ENCODE measurements around the gene ZNF576.
"Not testable (repeated sequence)": the region's sequence is repeated elsewhere in the genome, so short reads cannot be mapped to it uniquely, and the experiment has no call there.

Gene ZNF576, protein sequence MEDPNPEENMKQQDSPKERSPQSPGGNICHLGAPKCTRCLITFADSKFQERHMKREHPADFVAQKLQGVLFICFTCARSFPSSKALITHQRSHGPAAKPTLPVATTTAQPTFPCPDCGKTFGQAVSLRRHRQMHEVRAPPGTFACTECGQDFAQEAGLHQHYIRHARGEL

DNA sequence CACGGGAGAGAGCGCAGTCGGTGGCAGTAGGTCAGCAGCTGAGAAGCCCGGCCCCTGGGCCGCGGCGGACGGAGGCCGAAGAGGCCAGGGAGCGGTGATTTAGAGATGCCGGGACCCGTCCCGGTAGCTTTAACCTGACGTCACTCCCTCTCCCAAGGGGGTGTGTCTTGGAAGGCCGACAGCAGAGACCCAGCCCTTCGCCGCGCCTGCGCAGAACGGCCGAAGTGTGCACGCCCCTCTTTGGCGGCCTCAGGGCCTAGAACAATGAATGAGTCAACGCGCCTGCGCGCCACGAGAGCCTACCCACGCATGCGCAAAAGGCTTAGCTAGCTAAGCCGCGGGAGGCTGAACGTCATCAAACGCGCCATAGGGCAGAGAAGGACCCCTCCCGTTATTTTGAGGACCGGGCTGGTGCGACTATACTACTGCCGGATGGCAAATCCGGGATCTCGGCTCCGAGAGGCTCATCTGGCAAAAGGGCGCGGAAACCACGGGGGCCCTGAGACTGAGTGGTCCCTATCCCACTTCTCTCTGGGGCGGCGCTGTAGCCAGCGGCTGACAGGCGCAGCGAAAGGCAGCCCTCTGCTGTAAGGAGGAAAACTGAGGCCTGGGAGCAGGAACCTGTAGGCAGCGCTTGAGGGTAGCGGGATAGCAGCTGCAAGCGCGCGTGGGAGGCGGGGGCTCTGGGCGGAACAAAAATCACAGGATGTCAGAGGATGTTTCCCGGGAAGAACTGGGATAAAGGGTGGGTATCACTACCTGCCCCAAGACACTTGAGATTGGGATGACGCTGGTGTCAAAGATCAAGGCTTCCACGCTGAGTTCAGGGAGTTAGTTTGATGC is at the start of gene ZNF576, which contains the start of gene IRGQ:
Gene ZNF576 (plus strand): TSS at position 597 of the 843 bp plus-strand sequence. CDS start 514 bp downstream, outside the sequence.
Gene IRGQ (minus strand): TSS at position 136 of the 843 bp plus-strand sequence. CDS start 796 bp downstream, outside the sequence.
- peak; percentile 100 for DNase-seq (ENCODE audit: low read depth in 2 of 2)

GRCh38 chr19:43547926-43548325 is 48.5 kb upstream of the ZNF576 start:
- not testable (repeated sequence) for DNase-seq (ENCODE audit: low read depth in 2 of 2)

DNA sequence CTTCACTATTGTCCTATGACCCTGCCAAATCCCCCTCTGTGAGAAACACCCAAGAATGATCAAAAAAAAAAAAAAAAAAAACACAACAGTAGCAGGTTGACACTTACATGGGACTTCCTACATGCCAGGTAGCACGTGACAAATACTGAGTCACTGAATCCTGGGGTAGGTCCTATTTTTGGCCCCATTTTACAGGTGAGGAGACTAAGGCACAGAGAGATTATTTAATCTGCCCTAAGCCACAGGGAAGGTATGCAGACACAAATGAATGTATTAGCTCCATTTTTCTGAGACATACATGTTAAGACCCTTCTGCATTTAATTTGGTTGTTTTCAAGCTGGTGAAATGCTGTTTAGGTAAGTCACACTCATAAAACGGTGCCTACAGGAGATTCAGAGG is 47.7 kb upstream of the ZNF576 start:
- no peak for DNase-seq (ENCODE audit: low read depth in 2 of 2)

- DNase-seq (ENCODE audit: low read depth in 2 of 2), result no peak
Measured at GRCh38 chr19:43551399-43552197, 44.8 kb upstream of the ZNF576 start.

GRCh38 chr19:43552198-43552450 is 44.3 kb upstream of the ZNF576 start:
- DNase-seq (ENCODE audit: low read depth in 2 of 2), result no peak

DNA sequence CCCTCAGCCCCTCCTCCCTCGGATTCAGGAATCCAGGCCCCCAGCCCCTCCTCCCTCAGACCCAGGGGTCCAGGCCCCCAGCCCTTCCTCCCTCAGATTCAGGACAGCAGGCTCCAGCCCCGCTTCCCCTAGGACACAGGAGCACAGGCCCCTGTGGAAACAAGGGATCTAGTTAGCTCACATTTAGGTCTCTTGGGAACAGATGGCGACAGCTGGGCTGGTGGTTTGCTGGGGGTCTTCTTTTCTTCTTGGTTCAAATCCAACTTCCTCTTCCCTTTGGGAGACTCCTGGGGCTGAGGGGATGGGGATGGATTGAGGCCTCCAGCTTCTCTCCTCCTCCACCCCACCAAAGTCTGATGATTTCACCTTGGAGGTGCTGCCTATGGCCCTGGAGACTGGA is 43.8 kb upstream of the ZNF576 start:
- no peak for DNase-seq (ENCODE audit: low read depth in 2 of 2)

DNA sequence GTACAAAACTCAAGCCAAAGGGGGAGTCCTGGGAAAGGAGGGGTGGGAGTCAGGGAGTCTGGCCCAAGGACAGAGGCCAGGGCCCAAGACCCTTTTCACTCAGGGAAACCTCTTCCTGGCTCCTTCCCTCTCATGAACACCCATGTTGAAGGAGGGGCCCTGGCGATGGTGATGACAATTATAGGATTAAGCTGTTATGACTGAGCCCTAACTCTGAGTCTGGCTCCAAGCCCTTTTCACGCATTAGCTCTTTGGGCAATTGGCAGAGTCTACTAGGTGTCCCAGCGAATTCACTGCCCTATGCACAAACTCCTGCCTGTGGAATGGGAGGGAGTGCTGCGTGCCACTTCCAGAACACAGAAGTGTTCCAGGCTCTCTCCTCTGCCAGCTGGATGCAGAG is 42.7 kb upstream of the ZNF576 start:
- no peak for DNase-seq (ENCODE audit: low read depth in 2 of 2)

- no peak for DNase-seq (ENCODE audit: low read depth in 2 of 2)
Measured at GRCh38 chr19:43554317-43554895, 42.0 kb upstream of the ZNF576 start.

DNA sequence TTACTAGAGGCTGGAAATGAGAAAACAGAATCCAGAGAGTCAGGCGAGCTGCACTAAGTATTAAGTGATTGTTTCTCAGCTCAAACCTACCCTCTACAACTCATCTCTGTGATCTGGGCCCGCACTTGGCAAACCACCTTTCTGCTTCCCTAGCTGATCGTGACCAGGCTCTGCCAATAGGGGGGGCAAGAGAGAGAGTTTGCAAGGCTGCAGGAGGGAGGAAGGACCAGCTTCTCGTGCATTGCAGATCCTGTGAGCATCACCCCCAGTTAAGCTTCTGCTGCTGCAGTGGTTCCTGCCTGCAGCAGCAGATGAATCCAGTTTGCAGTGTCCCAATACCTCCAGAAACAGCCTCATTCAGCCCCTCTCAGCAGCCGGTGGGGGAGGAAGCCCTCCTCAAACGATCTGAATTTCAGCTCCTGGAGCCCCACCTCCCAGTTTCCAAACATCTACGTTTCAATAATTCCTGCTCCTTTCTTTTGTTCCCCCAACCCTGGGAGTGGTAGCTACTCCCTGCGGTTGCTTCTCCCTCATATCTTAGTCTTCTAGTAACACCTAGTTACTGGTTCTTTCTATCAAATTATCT is 41.1 kb upstream of the ZNF576 start:
- peak; percentile 64 to 81 for DNase-seq (ENCODE audit: low read depth in 2 of 2)

DNA sequence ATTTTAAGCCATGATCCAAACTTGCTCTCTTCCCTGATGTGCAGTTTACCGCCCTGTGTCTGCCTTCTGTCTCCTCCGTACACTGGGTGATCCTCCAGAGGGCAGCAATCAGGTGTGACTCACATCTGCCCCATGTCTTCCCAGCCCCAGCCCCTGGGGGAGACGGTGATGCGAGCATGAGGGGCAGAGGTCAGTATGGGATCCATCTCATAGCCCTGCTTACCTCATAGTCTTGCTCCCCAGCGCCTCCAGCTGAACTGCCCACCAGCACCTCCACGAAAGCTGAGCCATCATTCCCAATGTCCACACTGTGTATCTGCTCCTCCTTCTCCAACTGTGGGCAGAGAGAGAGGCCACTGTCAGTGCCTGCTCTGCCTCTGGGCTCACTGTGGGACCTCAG is 35.7 kb upstream of the ZNF576 start:
- DNase-seq (ENCODE audit: low read depth in 2 of 2), result no peak

- DNase-seq (ENCODE audit: low read depth in 2 of 2), result no peak
Measured at GRCh38 chr19:43561139-43561970, 35.0 kb upstream of the ZNF576 start.

- DNase-seq (ENCODE audit: low read depth in 2 of 2), result no peak
Measured at GRCh38 chr19:43562226-43562697, 34.1 kb upstream of the ZNF576 start.

DNA sequence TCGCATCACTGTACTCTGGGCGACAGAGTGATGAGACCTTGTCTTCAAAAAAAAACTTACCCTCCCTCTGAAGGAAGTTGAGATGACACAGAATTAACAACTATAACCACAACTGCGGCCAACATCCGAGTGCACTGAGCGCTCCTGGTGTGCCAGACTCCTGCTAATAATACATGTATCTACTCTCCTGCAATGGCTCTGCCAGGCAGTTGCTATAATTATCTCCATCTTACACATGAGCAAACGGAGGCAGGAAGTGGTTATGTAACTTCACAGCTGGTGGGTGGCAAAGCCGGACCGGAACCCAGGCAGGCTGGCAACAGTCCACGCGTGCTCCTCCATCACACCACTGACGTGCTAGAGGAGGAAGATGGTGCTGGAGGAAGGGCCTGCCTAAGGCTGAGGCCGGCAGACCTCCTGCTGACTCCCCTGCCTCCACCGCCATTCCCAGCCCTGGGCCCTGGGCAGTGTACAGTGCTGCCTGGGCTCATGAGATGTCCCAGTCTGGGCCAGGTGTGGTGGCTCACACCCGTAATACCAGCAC is 33.6 kb upstream of the ZNF576 start:
- DNase-seq (ENCODE audit: low read depth in 2 of 2), result peak; percentile 37 to 46

GRCh38 chr19:43563816-43564457 is 32.5 kb upstream of the ZNF576 start:
- no peak for DNase-seq (ENCODE audit: low read depth in 2 of 2)

DNA sequence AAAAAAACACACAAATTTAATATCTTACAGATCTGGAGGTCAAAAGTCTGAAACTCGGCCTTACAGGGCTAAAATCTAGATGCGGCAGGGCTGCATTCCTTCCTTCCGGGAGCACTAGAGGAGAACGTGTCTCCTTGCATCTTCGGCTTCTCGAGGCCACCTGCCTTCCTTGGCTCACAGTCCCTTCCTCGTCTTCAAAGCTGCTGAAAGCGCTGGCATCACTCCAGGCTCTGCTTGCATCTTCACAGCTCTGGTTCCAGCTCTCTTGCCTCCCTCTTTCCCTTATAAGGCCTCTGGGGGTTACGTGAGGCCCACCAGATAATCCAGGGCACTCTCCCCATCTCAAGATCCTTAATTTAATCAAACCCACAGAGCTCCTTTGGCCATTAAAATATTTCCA is 31.6 kb upstream of the ZNF576 start:
- DNase-seq (ENCODE audit: low read depth in 2 of 2), result no peak

- no peak for DNase-seq (ENCODE audit: low read depth in 2 of 2)
Measured at GRCh38 chr19:43569657-43570056, 26.7 kb upstream of the ZNF576 start.

DNA sequence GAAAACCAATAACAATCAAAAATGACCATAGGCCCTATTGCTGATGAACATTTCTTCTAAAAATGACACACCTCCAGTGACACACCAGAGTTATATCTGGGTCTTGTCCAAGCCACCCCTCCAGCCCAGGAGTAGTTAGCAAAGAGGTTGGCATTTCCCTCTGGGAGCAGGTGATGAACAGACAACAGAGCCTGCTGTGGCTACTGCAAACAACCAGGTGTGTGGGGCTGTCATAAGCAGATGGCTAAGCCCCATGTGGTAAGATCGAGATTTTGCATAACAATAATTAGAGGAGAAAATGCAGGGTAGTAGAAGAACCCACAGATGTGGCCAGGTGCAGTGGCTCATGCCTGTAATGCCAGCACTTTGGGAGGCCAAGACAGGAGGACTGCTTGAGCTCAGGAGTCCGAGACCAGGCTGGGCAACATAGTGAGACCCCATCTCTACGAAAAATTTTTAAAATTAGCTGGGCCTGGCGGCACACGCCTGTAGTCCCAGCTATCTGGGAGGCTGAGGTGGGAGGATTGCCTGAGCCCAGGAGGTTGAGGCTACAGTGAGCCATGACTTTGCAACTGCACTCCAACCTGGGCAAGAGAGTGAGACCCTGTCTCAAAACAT is 26.1 kb upstream of the ZNF576 start:
- DNase-seq (ENCODE audit: low read depth in 2 of 2), result no peak

- no peak for DNase-seq (ENCODE audit: low read depth in 2 of 2)
Measured at GRCh38 chr19:43572171-43572588, 24.2 kb upstream of the ZNF576 start.

GRCh38 chr19:43574424-43575155 is 21.8 kb upstream of the ZNF576 start:
- DNase-seq (ENCODE audit: low read depth in 2 of 2), result no peak
